GM21528 (cell line): Measurements from ENCODE around the gene CREB5.
"Not testable (repeated sequence)": the region's sequence is repeated elsewhere in the genome, so short reads cannot be mapped to it uniquely, and the experiment has no call there.

ENCODE experiments used
- ATAC-seq: cut with Tn5 transposase; IDR thresholded peaks from one replicate; pipeline ENCODE4 v1.9.1; 2021; ENCODE audit warnings: mild to moderate bottlenecking, moderate library complexity; ENCODE audit not compliant: unreplicated experiment, low FRiP score

Gene CREB5

GRCh38 chr7:28597284-28597683, 185.0 kb downstream of the CREB5 start:
- no peak for ATAC-seq

GRCh38 chr7:28598037-28598436, 185.7 kb downstream of the CREB5 start:
- not testable (repeated sequence) for ATAC-seq

GRCh38 chr7:28598586-28598985, 186.3 kb downstream of the CREB5 start:
- ATAC-seq, result no peak

- no peak for ATAC-seq
Measured at GRCh38 chr7:28599411-28599810, 187.1 kb downstream of the CREB5 start.

GRCh38 chr7:28602282-28602681, 190.0 kb downstream of the CREB5 start:
- no peak for ATAC-seq

GRCh38 chr7:28605427-28606085, 193.2 kb downstream of the CREB5 start:
- no peak for ATAC-seq

GRCh38 chr7:28606421-28606820, 194.1 kb downstream of the CREB5 start:
- no peak for ATAC-seq

GRCh38 chr7:28607855-28608193, 195.5 kb downstream of the CREB5 start:
- ATAC-seq, result no peak

GRCh38 chr7:28608237-28608656, 195.9 kb downstream of the CREB5 start:
- ATAC-seq, result no peak

GRCh38 chr7:28608731-28609130, 196.4 kb downstream of the CREB5 start:
- no peak for ATAC-seq

GRCh38 chr7:28609608-28610007, 197.3 kb downstream of the CREB5 start:
- ATAC-seq, result no peak

- not testable (repeated sequence) for ATAC-seq
Measured at GRCh38 chr7:28611399-28611897, 199.1 kb downstream of the CREB5 start.

GRCh38 chr7:28613262-28613661, 200.9 kb downstream of the CREB5 start:
- ATAC-seq, result no peak

- no peak for ATAC-seq
Measured at GRCh38 chr7:28615091-28615490, 202.8 kb downstream of the CREB5 start.

- no peak for ATAC-seq
Measured at GRCh38 chr7:28617308-28617880, 205.1 kb downstream of the CREB5 start.

GRCh38 chr7:28618383-28618782, 206.1 kb downstream of the CREB5 start:
- no peak for ATAC-seq

GRCh38 chr7:28619256-28619655, 206.9 kb downstream of the CREB5 start:
- no peak for ATAC-seq

- no peak for ATAC-seq
Measured at GRCh38 chr7:28621369-28621841, 209.1 kb downstream of the CREB5 start.

- ATAC-seq, result no peak
Measured at GRCh38 chr7:28623105-28623730, 210.9 kb downstream of the CREB5 start.

- no peak for ATAC-seq
Measured at GRCh38 chr7:28623863-28624262, 211.5 kb downstream of the CREB5 start.

- no peak for ATAC-seq
Measured at GRCh38 chr7:28625432-28625831, 213.1 kb downstream of the CREB5 start.

GRCh38 chr7:28626221-28626620, 213.9 kb downstream of the CREB5 start:
- no peak for ATAC-seq
